COLO668 (cell line): ENCODE measurements around the gene AKAP1.
"Not testable (repeated sequence)": the region's sequence is repeated elsewhere in the genome, so short reads cannot be mapped to it uniquely, and the experiment has no call there.

Experiments
- DNase-seq: peaks from one replicate; lab custom pipeline; 2025; ENCODE audit not compliant: unreplicated experiment; lab: John Stamatoyannopoulos, UW

Gene AKAP1

DNA sequence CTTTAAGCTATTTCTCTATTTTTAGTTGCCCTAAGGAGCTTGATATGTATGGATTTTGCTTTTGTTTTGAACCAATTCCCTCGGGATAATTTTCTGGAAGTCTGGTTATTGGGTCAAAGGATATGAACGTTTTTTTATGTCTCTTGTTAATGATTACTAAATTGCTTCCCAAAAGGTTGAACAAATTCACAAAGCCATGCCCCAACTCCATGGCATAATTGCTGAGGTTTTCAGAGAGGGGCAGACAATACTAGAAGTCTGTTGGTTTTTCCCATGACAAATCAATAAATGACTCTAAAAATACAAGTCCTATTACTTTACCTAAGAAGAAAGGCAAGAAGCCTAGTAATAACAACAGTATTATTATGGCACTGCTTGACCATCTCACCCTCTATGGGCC is 11.4 kb upstream of the AKAP1 start:
- no peak for DNase-seq

GRCh38 chr17:57075193-57075592 is 9.9 kb upstream of the AKAP1 start:
- no peak for DNase-seq

DNA sequence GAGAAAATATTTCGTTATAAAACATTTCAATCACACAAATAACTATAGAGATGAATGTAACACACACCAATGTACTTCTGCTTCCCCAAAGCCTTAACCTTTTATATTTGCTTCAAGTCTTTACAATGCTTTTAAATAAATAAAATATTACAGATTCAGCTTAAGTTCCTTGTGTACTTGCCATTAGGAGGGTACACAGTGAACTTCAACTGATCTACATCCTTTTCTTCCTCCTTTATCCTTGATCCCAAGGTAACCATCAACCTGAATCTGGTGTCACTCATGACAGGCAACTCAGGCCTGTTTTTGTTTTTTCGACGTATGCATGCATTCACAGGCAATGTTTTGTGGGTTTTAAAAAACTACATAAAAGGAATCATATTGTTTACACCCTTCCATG is 9.3 kb upstream of the AKAP1 start:
- DNase-seq: no peak

DNA sequence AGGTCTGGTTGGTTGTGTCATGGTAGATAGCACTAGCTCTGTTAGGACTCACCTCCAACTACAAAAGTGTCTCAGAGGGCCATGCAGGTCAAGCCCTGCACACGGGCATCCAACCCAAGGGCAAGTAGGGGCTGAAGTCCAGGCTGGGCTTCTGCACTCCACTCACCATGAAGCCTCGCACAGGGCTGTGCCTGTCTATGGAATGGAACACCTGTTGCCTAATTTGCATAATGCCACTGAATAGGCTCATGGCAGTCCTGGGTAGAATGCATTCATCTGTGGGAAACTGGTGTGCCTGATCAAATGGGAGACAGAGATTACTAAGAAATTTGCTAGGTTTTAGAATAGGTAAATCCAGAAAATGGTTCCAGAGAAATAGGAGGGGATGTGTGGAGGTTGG is 8.0 kb upstream of the AKAP1 start:
- peak; percentile 23 for DNase-seq

GRCh38 chr17:57078274-57078673 is 6.8 kb upstream of the AKAP1 start:
- DNase-seq: no peak

DNA sequence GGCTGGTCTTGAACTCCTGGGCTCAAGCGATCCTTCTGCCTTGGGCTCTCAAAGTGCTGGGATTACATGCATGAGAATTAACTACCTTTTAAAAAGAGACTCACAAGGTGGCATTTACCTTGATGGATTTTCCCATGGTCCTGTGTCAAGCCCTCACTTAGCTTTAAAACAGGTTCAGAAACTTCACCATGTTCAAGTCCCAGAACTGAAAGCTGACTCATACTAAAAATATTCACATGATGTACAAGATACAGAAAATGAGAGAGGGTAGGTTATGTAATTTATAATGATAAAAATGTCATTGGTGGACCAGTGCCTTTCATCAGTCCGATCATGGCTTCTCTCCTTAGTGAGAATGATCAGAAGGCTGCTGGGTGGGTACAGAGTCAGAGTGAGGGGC is 4.3 kb upstream of the AKAP1 start:
- DNase-seq: no peak

DNA sequence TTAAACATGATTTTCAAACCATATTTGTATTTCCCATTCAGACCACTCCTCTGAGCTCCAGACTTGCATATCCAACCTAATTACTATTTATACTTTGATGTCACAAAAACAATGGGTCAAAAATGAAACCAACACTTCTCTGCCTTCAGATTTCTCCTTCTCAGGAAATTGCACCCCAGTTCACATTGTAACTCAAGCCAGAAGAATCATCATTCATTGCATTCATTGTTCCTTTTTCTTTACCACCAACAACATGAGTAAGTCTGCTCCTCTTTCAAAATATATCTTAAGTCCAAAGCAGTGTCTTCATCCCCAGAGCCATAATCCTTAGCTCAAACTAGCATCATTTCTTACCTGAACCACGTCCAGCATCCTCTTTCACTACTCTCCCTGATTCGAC is 2.6 kb upstream of the AKAP1 start:
- DNase-seq: no peak

GRCh38 chr17:57084361-57084801 is 665 bp upstream of the AKAP1 start:
- DNase-seq: no peak

GRCh38 chr17:57085448-57086068 is 512 bp downstream of the AKAP1 start:
- peak; percentile 74 for DNase-seq

- peak; percentile 47 for DNase-seq
These were observed 1.3 kb downstream of the AKAP1 start for GRCh38 chr17:57086069-57086930.

- no peak for DNase-seq
These were observed 3.3 kb downstream of the AKAP1 start for GRCh38 chr17:57088298-57088697.

DNA sequence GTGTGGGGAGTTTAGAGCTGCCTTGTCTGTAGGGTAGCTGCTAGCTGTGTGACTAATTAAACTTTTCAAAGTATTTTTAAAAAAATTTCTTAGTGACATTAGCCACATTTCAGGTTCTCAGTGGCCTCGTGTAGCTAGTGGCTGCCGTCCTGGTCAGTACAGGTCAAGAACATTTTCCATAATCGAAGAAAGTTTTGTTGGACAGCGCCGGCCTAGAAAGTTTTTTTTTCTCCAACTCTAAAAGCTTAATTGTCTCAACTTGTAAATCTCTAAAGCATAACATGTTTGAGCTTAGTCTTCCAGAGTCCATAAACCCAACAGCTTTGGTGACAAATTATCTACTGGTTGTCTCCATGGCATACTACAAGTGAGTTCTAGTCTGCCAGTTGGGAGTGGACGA is 4.3 kb downstream of the AKAP1 start:
- no peak for DNase-seq

GRCh38 chr17:57090560-57091185 is 5.6 kb downstream of the AKAP1 start:
- DNase-seq: no peak

DNA sequence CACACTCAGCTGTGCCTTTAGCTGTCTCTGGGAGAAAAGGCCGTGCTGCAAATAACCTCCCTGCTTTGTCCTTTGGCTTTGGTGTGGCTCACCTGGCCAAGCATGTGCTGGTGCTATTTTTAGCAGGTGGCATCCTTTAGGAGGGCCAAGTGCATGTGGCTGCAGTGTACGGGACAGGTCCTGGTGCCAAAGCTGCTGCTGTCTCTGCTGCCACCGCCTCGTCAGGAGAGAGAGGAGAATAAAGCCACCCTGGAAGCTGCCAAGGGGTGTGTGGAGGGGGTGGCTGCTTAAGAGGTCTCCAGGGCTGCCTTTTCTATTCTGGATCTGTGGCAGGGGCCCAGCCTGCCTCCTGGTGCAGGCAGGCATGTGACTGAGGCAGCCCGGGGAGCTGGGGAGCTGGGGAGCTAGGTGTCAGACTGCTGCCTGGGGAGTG is 6.2 kb downstream of the AKAP1 start:
- peak; percentile 4 for DNase-seq

- no peak for DNase-seq
These were observed 7.1 kb downstream of the AKAP1 start for GRCh38 chr17:57092171-57092570.

GRCh38 chr17:57092779-57093178 is 7.7 kb downstream of the AKAP1 start:
- DNase-seq: no peak

DNA sequence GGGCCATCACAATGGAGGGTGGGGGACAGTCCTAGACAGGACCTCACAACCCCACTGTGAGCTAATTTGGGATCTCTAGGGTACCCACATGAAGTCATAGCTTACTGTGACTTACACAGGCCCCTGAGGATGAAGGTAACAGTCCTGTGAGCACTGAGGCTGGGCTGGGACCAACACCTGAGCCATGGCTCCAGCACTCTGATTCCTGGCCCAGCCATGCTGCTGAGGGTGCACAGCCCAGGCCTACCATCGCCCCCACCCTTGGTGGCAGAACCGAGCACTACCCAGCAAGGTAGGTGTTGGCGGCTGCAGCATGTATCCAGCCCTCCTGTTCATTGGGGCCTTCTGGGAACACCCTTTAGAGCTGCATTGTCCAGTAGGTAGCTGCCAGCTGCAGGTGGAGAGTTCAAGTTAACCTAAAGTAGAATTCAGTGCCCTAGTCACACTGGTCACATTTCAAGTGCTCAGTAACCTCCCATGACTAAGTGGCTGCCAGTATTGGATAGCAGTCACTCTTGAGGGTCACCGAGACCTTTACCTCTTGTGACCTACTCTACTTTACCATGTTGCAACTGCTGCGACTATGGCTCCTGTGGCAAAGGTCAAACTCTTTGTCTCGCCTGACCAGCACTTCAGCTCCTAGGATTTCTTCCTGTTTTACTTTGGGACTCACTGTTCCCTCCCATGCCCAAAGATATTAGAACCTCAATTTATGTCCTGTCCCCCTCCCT is 11.6 kb downstream of the AKAP1 start:
- no peak for DNase-seq

- DNase-seq: no peak
These were observed 12.9 kb downstream of the AKAP1 start for GRCh38 chr17:57097832-57098421.

GRCh38 chr17:57099165-57099564 is 14.1 kb downstream of the AKAP1 start:
- no peak for DNase-seq

- DNase-seq: no peak
These were observed 17.1 kb downstream of the AKAP1 start for GRCh38 chr17:57102122-57102521.

GRCh38 chr17:57102660-57103059 is 17.6 kb downstream of the AKAP1 start:
- DNase-seq: not testable (repeated sequence)
